ENCODE measurements around the gene SLC39A8. TPM values are rescaled to one million over a fixed set of nuclear protein-coding genes. Genes with fewer than 3 reads are reported as not detected.
"Not testable (repeated sequence)": the region's sequence is repeated elsewhere in the genome, so short reads cannot be mapped to it uniquely, and the experiment has no call there.

The SLC39A8 gene
- total RNA-seq, 1 donor from 2014 or later = 136 TPM

- H3K4me1 Mint-ChIP-seq (ENCODE audit: low read depth); H3K27ac Mint-ChIP-seq; H3K4me3 Mint-ChIP-seq (ENCODE audit: low read depth); H3K27me3 Mint-ChIP-seq (ENCODE audit: low read depth); DNase-seq (ENCODE audit: low spot score); intact Hi-C loops (cut with micrococcal nuclease): not testable (repeated sequence)
- Mint-ChIP-seq H3K36me3 (ENCODE audit: low read depth) (peaks cover 70% of the 10 kb centered on the region), H3K9me3 (peaks cover 14% of the 10 kb centered on the region)
These were observed 72.0 kb downstream of the SLC39A8 start for GRCh38 chr4:102273317-102273716.

DNA sequence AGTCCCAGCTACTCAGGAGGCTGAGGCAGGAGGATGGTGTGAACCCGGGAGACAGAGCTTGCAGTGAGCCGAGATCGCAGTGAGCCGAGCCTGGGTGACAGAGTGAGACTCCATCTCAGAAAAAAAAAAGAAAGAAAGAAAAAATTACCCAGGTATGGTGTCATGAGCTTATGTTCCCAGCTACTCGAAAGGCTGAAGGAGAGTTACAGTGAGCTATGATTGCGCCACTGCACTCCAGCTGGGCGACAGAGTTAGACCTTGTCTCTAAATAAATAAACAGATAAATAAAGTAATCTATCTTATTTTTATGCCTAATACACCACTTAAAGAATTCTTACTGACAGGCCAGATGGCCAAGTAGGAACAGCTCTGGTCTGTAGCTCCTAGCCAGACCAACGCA is 73.0 kb downstream of the SLC39A8 start:
- intact Hi-C loops (cut with micrococcal nuclease) = no loop called here
- H3K9me3 Mint-ChIP-seq = peaks cover 14% of the 10 kb centered on the region
- peaks cover 6% of the 10 kb centered on the region for H3K4me1 Mint-ChIP-seq (ENCODE audit: low read depth)
- H3K27ac Mint-ChIP-seq = no peak overlapping the region
- DNase-seq (ENCODE audit: low spot score) = no peak
- no peaks in the 10 kb centered on the region for H3K27me3 Mint-ChIP-seq (ENCODE audit: low read depth)
- H3K4me3 Mint-ChIP-seq (ENCODE audit: low read depth) = no peak overlapping the region
- peaks cover 72% of the 10 kb centered on the region for H3K36me3 Mint-ChIP-seq (ENCODE audit: low read depth)

GRCh38 chr4:102268355-102268754 is 76.9 kb downstream of the SLC39A8 start:
- intact Hi-C loops (cut with micrococcal nuclease) = no loop called here
- DNase-seq (ENCODE audit: low spot score) = no peak

DNA sequence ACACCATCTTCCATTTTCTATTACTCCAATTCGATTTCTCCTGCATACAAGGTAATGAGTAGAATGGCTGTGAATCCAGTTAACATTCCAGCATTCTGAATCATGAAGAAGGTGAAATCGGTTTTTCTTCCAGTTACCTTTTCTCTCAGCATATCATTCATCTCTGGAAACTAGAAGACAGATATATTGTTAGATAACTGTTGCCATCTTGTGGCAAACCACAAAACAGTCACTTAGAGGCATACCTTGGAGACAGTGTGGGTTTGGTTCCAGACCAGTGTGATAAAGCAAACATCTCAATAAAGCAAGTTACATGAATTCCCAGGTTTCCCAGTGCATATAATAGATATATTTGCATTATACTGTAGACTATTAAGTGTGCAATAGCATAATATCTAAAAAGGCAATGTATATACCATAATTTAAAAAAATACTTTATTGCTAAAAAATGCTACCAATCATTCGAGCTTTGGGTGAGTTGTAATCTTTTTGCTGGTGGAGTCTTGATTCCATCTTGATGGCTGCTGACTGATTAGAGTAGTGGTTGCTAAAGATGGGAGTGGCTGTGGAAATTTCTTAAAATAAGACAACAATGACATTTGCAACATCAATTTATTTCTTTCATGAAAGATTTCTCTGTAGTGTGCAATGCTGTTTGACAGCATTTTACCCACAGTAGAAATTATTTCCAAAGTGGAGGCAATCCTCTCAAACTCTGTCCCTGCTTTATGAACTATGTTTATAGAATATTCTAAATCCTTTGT is 82.1 kb downstream of the SLC39A8 start:
- DNase-seq (ENCODE audit: low spot score) = no peak
- no peak overlapping the region for H3K27ac Mint-ChIP-seq
- H3K9me3 Mint-ChIP-seq = no peaks in the 10 kb centered on the region
- peaks cover 60% of the 10 kb centered on the region for H3K36me3 Mint-ChIP-seq (ENCODE audit: low read depth)
- H3K4me1 Mint-ChIP-seq (ENCODE audit: low read depth) = peaks cover 23% of the 10 kb centered on the region
- H3K4me3 Mint-ChIP-seq (ENCODE audit: low read depth) = no peak overlapping the region
- intact Hi-C loops (cut with micrococcal nuclease) = loop anchor here (1.0 to 2.0 kb wide), 2 partner anchors 82 to 272 kb away; partner anchors contain the start of gene SLC39A8
- H3K27me3 Mint-ChIP-seq (ENCODE audit: low read depth) = no peaks in the 10 kb centered on the region

More at GRCh38 chr4:102268355-102268754, 76.9 kb downstream of the SLC39A8 start:
- no peak overlapping the region for H3K27ac Mint-ChIP-seq
- H3K27me3 Mint-ChIP-seq (ENCODE audit: low read depth) = no peaks in the 10 kb centered on the region
- H3K36me3 Mint-ChIP-seq (ENCODE audit: low read depth) = peaks cover 73% of the 10 kb centered on the region
- peaks cover 18% of the 10 kb centered on the region for H3K4me1 Mint-ChIP-seq (ENCODE audit: low read depth)
- H3K4me3 Mint-ChIP-seq (ENCODE audit: low read depth) = no peak overlapping the region
- H3K9me3 Mint-ChIP-seq = no peaks in the 10 kb centered on the region

DNA sequence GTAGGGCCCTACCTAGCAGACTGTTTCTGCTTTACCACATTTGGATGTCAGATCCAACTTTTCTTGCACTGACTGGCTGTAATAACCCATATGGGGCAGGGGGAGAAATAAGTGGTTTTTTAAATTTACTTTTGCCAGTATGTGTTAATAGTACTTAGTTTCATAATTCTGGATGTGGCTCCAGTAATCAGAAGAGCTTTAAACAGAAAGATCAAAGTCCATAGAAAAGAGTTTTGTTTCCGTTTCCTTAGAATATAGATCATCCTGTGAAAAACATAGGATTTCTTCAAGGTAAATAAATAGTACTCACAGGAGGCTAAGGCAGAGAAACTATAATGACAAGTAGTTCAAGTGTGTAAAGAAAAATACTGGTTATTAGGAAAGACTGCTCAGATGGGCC is 85.6 kb downstream of the SLC39A8 start:
- Mint-ChIP-seq H3K4me1 (ENCODE audit: low read depth) (peaks cover 23% of the 10 kb centered on the region), H3K4me3 (ENCODE audit: low read depth) (no peak overlapping the region), H3K36me3 (ENCODE audit: low read depth) (peaks cover 26% of the 10 kb centered on the region), H3K9me3 (no peaks in the 10 kb centered on the region), H3K27ac (no peak overlapping the region), H3K27me3 (ENCODE audit: low read depth) (no peaks in the 10 kb centered on the region)
- intact Hi-C loops (cut with micrococcal nuclease) = loop anchor here (5.0 kb wide), 1 partner anchor 363 kb away; no protein-coding TSS in a partner anchor
- DNase-seq (ENCODE audit: low spot score) = no peak

GRCh38 chr4:102259081-102259480 is 86.2 kb downstream of the SLC39A8 start:
- H3K27me3 Mint-ChIP-seq (ENCODE audit: low read depth) = no peaks in the 10 kb centered on the region
- no peak overlapping the region for H3K4me3 Mint-ChIP-seq (ENCODE audit: low read depth)
- H3K27ac Mint-ChIP-seq = no peak overlapping the region
- no peak for DNase-seq (ENCODE audit: low spot score)
- H3K36me3 Mint-ChIP-seq (ENCODE audit: low read depth) = peaks cover 20% of the 10 kb centered on the region
- H3K4me1 Mint-ChIP-seq (ENCODE audit: low read depth) = peaks cover 18% of the 10 kb centered on the region
- intact Hi-C loops (cut with micrococcal nuclease) = loop anchor here (5.0 kb wide), 1 partner anchor 363 kb away; no protein-coding TSS in a partner anchor
- H3K9me3 Mint-ChIP-seq = no peaks in the 10 kb centered on the region

GRCh38 chr4:102256321-102256720 is 89.0 kb downstream of the SLC39A8 start:
- Mint-ChIP-seq H3K9me3 (no peaks in the 10 kb centered on the region), H3K27ac (no peak overlapping the region), H3K4me3 (ENCODE audit: low read depth) (no peak overlapping the region), H3K4me1 (ENCODE audit: low read depth) (peaks cover 5% of the 10 kb centered on the region), H3K36me3 (ENCODE audit: low read depth) (peaks cover 3% of the 10 kb centered on the region), H3K27me3 (ENCODE audit: low read depth) (no peaks in the 10 kb centered on the region)
- no peak for DNase-seq (ENCODE audit: low spot score)
- intact Hi-C loops (cut with micrococcal nuclease) = loop anchor here (2.0 to 5.0 kb wide), 2 partner anchors 42 to 366 kb away; no protein-coding TSS in a partner anchor

DNA sequence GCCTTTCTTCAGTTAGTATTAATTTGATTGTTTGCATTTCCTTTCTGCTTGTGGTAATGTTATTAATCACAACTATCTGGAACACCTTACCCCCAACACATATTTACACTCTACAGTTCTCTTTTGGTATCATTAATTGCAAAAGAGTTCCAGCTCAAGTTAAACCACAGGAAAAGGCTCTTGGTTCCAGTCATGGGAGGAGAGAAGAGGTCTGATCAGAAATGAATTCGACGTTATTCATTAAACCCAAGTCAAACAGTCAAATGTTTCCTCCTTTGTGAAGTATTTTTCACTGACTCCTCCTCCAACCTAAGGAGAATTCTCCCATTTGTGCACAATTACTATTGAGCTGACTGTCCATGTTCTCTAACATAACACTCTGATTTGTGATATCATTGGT is 91.4 kb downstream of the SLC39A8 start:
- no peak overlapping the region for H3K4me3 Mint-ChIP-seq (ENCODE audit: low read depth)
- intact Hi-C loops (cut with micrococcal nuclease) = no loop called here
- H3K4me1 Mint-ChIP-seq (ENCODE audit: low read depth) = peaks cover 5% of the 10 kb centered on the region
- H3K36me3 Mint-ChIP-seq (ENCODE audit: low read depth) = no peaks in the 10 kb centered on the region
- peaks cover 5% of the 10 kb centered on the region for H3K9me3 Mint-ChIP-seq
- no peak for DNase-seq (ENCODE audit: low spot score)
- H3K27ac Mint-ChIP-seq = no peak overlapping the region
- no peaks in the 10 kb centered on the region for H3K27me3 Mint-ChIP-seq (ENCODE audit: low read depth)

DNA sequence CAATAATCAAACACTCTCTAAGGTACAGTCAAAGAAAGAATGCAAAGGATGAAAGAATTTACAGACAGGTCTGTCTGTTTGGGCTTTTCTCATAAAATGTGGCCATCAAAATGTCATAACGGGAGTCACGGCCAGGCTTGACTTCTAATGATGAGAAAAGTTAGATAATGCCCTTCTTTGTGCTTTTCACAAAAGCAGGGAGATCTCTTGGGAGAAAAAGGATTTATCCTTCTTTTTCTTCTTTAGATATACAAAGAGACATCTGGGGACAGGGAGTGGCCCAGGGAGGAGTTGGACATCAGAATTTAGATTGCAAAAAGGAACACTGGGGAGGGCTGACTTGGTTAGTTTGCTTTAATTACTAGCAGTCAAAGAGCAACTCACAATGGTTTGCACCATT is 93.1 kb downstream of the SLC39A8 start:
- Mint-ChIP-seq H3K9me3 (peaks cover 5% of the 10 kb centered on the region), H3K27me3 (ENCODE audit: low read depth) (no peaks in the 10 kb centered on the region), H3K4me1 (ENCODE audit: low read depth) (no peaks in the 10 kb centered on the region), H3K36me3 (ENCODE audit: low read depth) (no peaks in the 10 kb centered on the region), H3K27ac (no peak overlapping the region), H3K4me3 (ENCODE audit: low read depth) (no peak overlapping the region)
- DNase-seq (ENCODE audit: low spot score) = no peak
- intact Hi-C loops (cut with micrococcal nuclease) = no loop called here

DNA sequence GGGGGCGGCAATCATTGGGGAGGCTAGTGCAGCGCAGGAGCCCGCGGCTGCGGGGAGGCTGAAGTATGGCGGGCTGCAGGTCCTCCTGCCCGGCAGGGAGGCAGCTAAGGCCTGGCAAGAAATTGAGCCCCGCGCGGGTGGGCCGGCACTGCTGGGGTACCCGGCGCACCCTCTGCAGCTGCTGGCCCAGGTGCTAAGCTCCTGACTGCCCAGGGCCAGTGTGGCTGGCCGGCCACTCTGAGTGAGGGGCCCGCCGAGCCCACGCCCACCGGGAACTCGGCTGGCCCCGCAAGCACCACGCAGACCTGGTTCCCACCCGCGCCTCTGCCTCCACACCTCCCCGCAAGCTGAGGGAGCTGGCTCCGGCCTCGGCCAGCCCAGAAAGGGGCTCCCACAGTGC is 94.9 kb downstream of the SLC39A8 start:
- no peaks in the 10 kb centered on the region for H3K36me3 Mint-ChIP-seq (ENCODE audit: low read depth)
- no peaks in the 10 kb centered on the region for H3K27me3 Mint-ChIP-seq (ENCODE audit: low read depth)
- H3K4me3 Mint-ChIP-seq (ENCODE audit: low read depth) = no peak overlapping the region

GRCh38 chr4:102247041-102247440 is 98.2 kb downstream of the SLC39A8 start:
- Mint-ChIP-seq H3K27ac (no peak overlapping the region), H3K4me1 (ENCODE audit: low read depth) (no peaks in the 10 kb centered on the region), H3K4me3 (ENCODE audit: low read depth) (no peak overlapping the region), H3K36me3 (ENCODE audit: low read depth) (no peaks in the 10 kb centered on the region), H3K9me3 (peaks cover 5% of the 10 kb centered on the region), H3K27me3 (ENCODE audit: low read depth) (no peaks in the 10 kb centered on the region)
- intact Hi-C loops (cut with micrococcal nuclease) = no loop called here
- DNase-seq (ENCODE audit: low spot score) = no peak

More for the DNA sequence above, 94.9 kb downstream of the SLC39A8 start:
- Mint-ChIP-seq H3K9me3 (peaks cover 5% of the 10 kb centered on the region), H3K27ac (no peak overlapping the region), H3K4me1 (ENCODE audit: low read depth) (no peaks in the 10 kb centered on the region)
- intact Hi-C loops (cut with micrococcal nuclease) = no loop called here
- DNase-seq (ENCODE audit: low spot score) = no peak

DNA sequence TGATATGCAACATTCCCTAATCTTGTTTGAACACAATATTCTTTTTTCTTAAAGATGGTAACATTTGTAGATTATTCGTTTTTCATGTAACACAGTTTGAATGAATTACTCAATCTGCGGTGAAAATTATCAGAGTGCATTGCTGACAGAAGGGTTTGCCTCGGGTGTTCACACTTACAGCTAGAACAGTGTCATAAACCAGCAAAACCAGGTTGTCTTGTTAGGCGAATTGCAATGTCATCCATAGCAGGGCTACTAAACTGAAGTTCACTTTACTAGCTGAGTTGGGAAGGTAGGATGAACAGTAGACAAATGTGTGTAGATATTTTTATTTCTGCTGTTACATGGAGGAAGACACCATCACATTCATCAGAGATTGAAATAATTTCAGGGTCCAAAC is 98.9 kb downstream of the SLC39A8 start:
- peaks cover 5% of the 10 kb centered on the region for H3K9me3 Mint-ChIP-seq
- H3K27me3 Mint-ChIP-seq (ENCODE audit: low read depth) = no peaks in the 10 kb centered on the region
- intact Hi-C loops (cut with micrococcal nuclease) = no loop called here
- no peaks in the 10 kb centered on the region for H3K36me3 Mint-ChIP-seq (ENCODE audit: low read depth)
- H3K27ac Mint-ChIP-seq = no peak overlapping the region
- no peaks in the 10 kb centered on the region for H3K4me1 Mint-ChIP-seq (ENCODE audit: low read depth)
- H3K4me3 Mint-ChIP-seq (ENCODE audit: low read depth) = no peak overlapping the region
- DNase-seq (ENCODE audit: low spot score) = no peak

GRCh38 chr4:102244878-102245535 is 100.3 kb downstream of the SLC39A8 start:
- intact Hi-C loops (cut with micrococcal nuclease) = no loop called here
- Mint-ChIP-seq H3K27ac (no peak overlapping the region), H3K4me1 (ENCODE audit: low read depth) (no peaks in the 10 kb centered on the region), H3K9me3 (peaks cover 5% of the 10 kb centered on the region), H3K27me3 (ENCODE audit: low read depth) (no peaks in the 10 kb centered on the region), H3K4me3 (ENCODE audit: low read depth) (no peak overlapping the region), H3K36me3 (ENCODE audit: low read depth) (no peaks in the 10 kb centered on the region)
- DNase-seq (ENCODE audit: low spot score) = no peak

Measured in activated T-helper 2 cell treated with anti-CD3 and anti-CD28 coated beads, Interferon-gamma antibody, Interleukin-2, Interleukin-4, amounts not matched to agents 10 μg/mL and 5 μg/mL and 100 μg/mL, durations not matched to agents 14 hours and 24 hours and 36 hours (primary cell).